K562 treated with DMSO at 1 percent for 48 hours (cell line): ENCODE measurements around the gene MAML2. TPM values are rescaled to one million over a fixed set of nuclear protein-coding genes. Genes with fewer than 3 reads are reported as not detected.

Experiments
- total RNA-seq: library from RNA; unstranded; fragments of 300-600 nt; gene quantifications from 2 replicates; pipeline ENCODE4 v1.2.3, GENCODE V29; 2022; ENCODE audit warnings: low replicate concordance; ENCODE audit errors: extremely low read depth

The MAML2 gene
- not detected in 2 replicates for total RNA-seq

DNA sequence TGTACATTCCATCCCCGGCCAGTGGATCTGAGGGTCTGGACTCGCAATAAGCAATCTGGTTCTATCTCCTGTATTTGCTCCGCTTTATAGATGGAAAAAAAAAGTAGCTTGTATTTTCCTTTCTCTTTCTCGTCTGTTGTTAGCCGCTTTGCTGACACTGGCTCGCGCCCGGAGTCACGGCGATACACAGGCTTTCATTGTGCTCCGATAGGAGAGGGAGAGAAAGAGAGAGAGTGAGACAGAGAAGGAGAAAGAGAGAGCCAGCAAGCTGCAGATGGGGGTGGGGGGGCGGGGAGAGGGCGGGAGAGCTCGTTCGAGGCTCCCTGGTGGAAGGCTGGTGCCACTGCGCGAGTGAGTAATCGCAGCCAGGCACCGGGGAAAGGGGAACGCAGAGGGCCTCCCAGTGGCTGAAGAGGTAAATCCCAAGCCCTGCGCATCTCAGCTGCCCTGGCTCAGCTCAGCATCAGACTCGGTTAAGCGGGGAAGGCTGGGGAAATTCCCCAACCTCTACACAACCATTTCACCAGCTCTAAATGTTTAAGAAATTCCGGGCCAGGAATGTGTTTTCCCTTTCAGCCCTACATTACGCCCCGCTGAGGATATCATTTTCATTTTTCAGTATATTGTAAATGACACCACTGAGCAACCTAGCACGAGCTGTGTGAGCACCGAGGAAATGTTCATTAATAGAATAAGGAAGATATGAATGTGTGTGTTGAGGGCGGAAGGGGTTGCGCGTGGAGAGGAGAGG is at the start of gene MAML2:
MAML2 (minus strand) TSS at position 235 of the 751 bp plus-strand sequence. CDS start 1,300 bp downstream, outside the sequence.

DNA sequence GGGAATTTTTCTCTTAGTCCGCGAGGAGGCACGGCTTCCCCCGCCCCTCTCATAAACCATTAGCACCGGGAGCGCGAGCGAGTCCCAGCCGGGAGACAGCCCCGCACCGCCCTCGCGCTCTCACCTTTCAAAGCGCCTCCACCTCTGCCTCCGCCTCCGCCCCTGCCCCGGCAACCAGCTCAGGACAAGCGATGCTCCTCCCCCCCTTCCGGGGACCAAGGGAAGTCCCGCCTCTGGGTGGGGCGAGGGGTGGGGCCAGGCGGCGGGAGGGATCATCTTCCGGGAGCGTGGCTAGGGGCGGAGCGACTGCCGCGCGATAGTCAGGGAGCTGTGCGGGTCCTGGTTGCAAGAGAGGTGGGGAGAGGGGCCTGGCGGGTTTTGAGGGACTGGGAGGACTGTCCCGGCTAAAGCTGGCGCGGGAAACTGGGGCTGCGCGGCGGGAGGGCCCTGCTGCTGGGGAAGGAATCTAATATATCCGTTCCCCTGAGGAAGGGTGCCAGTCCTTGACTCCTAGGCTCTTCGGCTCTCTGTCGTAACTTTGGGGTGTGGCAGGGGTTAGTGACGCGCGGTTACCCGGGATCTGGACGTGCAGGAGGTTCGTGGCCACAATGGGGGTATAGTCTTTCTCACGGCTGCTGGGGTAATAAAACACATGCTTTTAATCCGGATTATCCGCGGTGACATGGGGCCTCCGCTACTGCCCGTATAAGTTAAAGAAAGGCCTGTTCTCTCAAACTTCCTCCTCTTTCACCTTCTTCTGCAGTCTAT is 46.9 kb upstream of the MAML2 start, which contains the start of the genes CCDC82 and JRKL:
CCDC82 (minus strand) TSS at position 193 of the 768 bp plus-strand sequence. CDS start 5,165 bp downstream, outside the sequence.
JRKL (plus strand) TSS at position 294 of the 768 bp plus-strand sequence. CDS start 637 bp downstream, outside the sequence.

Other genes starting within 250 kb of the MAML2 start
- not detected in 2 replicates for gene CCDC82, start 46.7 kb upstream of the MAML2 start, total RNA-seq
- not detected in 2 replicates for gene JRKL, start 46.8 kb upstream of the MAML2 start, total RNA-seq